GM18868 (cell line): Measurements from ENCODE around the gene ARFIP2.
A peak's percentile ranks its signal among the peaks of the same experiment; 100 is the strongest.

ENCODE experiments used
- ATAC-seq: cut with Tn5 transposase; IDR thresholded peaks from one replicate; pipeline ENCODE4 v1.9.1; 2021; ENCODE audit warnings: mild to moderate bottlenecking, moderate library complexity; ENCODE audit not compliant: unreplicated experiment

ARFIP2 gene

DNA sequence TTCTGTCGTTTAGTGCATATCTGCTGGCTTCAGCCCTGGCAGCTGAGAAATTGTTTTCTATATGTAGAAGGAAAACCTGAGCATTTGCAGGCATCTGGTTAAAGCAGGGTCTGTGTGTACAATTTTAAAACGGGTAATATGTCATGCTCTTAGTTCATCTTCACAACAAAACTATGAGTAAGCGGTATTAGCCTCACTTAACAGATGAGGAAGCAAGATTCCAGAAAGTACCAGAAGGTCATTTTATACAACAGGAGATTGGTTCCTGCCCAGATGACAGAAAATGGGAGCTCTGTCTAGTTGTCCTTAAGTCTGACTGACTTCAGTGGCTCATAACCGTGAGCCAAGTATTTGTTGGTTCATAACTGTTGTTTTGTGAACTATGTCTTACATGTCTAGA lies 1.3 kb upstream of the ARFIP2 start:
- no peak for ATAC-seq

DNA sequence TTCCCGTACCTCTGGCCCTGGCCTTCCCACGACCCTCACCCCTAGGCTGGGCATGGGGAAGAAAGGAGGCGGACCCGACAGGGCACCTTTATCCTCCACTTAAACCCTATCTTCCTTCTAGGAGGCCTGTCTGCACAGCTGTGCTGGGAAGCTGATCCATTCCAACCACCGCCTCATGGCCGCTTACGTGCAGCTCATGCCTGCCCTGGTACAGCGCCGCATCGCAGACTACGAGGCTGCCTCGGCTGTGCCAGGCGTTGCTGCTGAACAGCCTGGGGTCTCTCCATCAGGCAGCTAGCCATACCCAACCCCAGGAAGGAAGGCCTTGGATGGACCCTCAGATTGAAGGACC lies 769 bp upstream of the ARFIP2 start:
- peak; percentile 4 for ATAC-seq

DNA sequence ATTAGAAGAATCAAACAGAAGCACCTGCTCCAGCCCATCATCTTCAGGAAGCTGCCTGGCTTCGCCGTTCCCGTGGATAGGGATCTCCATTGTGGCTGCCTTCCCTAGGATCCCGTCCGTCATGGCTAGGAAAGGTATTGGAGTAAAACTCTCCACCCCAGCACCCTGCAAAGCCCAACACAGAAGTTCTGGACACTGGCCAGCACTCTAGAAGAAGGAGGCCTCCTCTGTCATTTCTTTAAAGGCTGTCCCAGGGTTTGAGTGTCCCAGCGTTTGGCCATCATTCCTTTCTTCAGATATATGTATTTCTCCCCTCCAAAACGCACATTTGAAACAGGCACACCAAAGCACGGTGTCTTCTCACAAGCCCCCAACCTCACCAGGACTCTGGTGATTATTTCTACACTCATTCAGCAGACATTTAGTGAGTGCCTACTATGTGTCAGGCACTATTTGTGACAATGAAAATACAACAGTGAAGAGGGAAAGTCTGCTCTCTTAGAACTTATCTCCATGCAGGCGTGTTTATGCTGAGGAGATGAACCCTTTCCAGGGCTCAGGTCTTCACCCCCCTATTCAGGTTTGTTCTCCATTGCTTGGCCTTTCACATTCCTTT lies 724 bp downstream of the ARFIP2 start:
- no peak for ATAC-seq

DNA sequence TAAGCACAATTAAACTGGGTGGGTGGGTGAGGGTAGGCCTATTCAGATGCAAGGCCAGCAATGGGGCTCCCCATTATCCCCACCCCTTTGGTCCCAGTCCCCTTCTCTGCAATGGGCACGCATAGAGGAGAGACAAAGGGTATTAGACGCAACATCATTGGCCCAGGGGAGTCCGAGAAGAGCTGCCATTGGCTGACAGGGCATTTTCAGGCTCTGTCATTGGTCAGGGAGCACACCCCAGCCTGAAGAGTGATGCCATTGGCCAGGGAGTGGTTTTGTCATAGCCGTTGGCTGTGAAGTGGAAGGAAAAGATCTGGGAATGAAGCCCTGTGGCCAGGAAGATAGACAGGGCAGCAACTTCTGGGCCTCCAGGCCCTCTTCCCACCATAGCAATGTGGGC lies 4.6 kb downstream of the ARFIP2 start:
- ATAC-seq = no peak

DNA sequence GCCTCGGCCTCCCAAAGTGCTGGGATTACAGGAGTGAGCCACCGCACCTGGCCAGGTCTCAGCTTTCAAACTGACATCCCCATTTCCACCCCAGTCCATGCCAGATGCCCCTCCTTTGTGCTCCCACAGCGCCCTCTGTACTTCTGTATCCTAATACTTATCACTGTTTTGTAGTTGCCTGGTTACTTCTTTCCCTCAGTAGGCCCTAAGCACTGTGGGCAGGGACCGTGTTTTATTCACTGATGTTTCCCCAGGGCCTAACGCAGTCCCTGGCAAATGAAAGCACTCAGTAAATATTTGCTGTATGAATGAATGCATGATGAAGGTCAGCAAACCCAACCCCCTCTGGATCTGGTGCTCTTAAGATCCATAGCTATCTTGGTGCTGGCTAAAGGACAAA lies 5.2 kb downstream of the ARFIP2 start:
- no peak for ATAC-seq

DNA sequence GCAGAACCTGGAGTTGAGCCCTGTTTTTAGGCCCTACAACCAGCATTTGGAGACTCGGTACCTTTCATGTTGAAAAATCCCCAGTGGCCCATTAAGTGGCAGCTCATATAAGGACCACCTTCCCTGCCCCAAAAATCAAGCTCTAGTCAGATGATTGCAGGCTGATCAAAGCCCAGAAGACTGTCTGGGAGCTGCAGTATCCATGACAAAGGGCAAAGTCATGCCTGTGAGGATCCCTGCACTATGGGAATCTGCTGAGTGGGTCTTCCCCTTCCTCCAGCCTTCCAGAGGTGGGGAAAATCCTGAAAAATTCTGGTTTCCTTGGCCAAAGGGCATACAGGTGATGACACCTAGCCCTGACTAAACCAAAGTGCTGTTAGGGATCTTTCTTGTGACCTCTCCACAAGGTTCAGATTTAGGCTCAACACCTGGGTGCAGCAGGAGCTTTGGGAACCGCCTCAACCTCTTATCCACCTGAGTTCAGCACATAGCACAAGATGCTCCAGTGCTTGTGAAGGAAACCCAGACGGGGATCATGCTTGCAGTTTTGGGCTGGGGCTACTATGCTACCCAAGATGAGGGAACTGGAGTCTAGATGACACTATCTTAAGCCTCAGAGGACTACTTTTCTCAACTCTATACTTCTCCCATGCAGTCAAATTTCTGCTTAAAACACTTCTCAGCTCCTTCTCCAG lies 6.2 kb downstream of the ARFIP2 start:
- no peak for ATAC-seq

DNA sequence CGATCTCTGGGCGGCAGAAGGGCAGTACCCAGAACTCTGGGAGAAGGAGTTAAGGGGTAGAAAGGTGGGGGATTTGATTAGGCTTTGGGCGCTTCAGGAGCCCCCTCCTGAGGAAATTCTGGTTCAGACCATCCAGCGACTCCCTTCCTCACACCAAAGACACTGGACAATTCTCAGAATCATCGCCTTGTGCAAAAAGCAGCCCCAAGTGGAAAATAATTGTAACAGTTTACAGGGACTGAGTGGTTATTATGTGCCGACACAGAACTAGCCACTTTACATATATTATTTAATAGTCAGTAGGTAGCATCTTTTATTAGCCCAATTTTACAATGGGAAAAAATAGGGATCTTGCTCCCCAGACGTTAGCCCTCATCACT lies 6.7 kb downstream of the ARFIP2 start:
- ATAC-seq = peak; percentile 6

DNA sequence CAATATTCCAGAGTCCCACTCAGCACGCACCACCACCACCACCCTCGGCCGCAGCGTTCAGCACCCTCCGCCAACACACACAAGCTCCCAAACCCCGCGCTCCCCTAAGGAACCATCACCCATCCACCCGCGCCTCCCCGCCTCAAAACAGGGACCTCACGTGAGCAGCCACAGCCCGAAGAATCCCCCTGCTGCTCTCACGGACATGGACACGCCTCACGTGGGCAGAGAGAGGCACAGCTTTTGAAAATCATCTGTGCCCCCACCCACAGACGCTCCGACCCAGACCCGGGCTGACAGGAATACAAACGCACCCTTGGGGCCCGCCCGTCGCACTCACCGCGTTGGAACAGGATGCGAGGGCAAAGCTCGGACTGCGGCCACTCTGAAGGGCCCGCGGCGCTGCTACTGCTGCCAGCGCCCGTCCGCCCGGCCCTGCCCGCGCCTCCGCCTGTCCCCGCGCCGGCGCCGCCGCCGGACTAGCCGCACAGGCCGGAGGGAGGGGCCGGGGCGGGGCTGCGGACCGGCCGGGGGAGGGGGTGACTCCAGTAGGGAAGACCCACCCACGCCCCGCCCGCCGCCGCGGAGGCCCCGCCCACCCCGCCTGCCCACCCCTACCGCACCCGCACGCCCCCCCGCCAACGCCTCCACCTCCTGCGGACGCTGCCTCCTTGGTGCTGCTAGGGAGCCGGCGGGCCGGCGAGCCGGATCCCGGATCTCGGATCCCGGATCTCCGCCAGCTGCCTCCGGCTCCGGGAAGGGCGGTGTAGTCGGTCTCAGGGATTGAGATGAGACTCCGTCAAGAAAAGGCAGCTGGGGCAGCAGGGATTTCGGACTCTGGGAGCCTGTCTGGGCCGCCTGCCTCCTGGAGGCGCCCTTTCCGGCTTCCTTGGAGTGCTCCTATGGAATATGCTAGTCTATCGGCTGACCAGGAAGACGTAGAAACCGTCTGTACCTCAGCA lies 7.4 kb downstream of the ARFIP2 start, which contains the start of gene TRIM3:
TSS of gene TRIM3 (minus strand) at position 491 of the 962 bp plus-strand sequence. CDS start 8,246 bp downstream, outside the sequence.
- peak; percentile 58 for ATAC-seq

DNA sequence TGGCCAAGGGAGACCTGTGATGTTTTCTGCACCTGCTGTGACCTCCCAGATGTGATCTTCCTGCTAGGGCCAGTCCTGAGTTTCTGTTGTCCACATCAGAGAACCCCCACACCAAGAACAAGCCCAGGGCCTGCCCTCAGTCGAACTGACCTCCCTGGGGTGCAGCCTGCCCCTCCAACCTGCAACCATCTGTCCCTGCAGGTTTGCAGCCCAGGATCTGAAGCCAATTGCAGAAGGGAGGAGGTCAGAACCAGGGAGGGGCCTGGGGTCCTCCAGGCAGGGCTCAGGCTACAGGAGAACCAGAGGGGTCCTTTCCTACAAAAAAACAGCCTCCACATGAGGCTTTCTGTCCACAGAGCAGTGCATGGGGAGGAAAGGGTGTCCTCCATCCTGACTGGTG lies 8.2 kb downstream of the ARFIP2 start:
- no peak for ATAC-seq

DNA sequence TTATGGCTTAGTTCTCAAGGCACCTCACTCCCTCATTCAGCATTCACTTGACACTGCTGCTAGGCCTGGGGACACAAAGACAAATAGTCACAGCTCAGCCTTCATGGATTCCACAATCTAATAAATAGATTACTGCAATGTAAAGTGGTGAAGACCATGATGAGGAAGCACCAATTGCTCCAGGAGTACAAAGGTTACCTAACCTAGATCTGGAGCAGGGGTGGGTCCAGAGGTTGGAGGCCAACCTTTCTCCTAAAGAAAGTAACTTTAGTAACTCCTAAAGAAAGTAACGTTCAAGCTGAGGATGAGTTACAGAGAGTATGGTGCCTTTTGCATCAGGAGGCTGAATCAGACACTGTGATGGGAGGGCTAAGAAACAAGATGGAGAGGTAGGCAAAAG lies 11.5 kb downstream of the ARFIP2 start:
- no peak for ATAC-seq

DNA sequence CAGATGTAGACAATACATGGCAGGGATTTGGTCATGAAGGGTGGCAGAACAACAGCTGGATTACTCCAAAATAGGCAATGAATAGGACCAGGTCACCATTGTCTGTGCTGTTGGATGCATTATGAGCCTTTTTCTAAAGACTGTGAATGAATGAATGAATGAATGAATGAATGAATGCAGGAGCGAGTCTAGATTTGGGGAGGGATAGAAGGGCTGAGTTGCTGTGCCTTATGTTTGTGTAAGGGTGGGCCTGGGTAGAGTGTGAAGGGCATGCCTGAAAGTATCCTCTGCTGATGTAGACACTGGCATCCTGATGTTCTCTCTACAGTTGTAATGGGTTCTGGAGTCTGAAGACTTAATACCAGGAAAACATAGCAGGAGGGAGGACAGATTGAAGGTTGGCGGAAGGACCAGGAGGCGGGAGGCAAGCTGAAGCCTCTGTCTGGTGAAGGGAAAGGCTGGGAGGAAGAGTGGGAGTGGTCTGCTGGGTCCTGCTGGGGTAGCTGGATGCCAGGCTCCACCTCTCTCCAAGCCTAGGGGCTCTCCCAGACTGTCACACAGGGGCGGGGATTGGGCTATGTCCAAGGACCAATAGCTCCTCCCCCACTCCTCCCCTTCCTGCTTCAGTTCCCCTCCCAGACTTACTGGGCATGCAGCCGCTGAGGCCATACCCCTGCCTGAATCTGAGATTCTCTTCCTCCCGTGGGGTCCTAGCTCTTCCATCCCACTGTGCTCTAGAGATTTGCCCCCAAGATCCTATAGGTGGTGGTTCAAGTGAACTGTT lies 12.2 kb downstream of the ARFIP2 start:
- peak; percentile 84 for ATAC-seq

DNA sequence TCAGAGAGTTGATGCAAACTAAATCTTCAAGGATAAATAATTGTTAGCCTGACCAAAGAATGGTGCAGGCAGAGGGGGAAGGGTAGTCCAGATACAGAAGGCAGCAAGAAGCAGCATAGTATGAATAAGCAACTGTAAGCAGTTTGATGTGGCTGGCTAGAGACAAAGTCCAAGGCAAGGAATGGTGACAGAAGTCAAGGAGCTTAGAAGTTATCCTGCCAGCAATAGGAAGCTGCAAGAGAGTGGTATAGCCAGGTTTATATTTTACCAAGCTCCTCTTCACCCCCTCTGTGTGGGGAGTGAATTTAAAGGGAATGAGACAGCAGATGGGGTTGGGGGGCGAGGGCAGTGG lies 22.1 kb downstream of the ARFIP2 start:
- ATAC-seq = no peak

DNA sequence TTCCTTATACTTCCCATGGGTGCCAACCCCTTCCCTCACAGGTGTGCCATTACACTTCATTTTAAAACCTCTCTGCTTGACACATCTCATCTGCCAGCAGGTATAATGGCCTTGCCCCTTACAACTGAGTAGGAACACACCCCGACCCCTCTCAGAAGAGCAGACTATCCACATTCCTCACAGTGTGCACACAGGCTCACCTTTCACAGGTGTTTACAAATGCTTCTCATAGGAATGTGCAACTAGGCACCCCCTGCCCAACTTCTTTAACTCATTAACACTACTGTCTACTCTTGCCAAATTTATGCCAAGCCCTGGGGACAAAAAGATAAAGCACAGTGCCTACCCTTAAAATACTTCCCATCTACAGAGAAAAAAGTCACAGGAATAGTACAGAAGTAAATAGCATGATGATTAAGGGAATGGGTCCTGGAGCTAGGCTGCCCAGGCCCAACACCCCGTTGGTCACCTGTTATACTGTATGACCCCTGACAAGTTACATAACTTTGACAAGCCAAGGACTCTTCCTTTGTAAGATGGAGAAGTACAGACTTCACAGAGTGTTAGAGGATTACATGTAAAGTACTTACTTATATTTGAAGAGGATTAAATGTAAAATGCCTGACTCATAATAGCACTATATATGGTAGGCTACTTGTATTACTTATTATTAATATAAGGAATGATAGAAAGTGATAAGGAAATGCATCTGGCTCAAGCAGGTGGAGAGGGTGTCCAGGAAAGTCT lies 22.6 kb downstream of the ARFIP2 start:
- no peak for ATAC-seq

DNA sequence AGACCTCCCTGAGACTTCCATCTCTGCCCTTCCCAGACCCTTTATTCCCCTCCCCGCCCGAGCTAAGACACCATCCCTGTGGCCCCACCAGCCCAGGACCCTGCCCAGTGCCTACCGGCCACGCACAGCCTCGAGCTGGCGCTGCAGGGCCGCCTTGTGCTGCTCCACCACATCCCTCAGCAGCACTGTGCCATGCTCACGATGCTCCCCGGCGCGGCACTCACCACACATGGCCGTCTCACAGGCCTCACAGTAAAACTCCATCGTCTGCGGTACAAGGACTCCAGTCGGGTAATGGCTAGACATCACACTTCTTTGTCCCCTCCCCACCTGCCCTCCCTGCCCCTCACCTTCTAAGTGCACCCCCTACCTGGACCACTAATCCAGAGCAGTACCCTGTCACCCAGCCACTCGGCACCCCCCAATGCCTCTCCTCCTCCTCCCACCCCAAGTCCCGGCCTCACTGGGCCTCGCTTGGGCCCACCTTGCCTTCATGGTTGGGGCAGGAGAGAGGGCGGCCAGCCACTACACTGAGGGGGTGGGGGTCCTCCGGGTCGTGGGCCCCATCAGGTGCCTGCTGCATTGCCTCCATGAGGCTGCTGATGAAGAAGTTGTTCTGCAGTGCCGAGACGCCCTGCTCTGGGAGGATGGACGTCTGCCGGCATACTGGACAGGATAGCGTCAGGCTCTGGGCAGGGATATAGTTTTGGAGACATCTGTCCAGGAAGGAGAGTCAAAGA lies 23.4 kb downstream of the ARFIP2 start:
- ATAC-seq = no peak

DNA sequence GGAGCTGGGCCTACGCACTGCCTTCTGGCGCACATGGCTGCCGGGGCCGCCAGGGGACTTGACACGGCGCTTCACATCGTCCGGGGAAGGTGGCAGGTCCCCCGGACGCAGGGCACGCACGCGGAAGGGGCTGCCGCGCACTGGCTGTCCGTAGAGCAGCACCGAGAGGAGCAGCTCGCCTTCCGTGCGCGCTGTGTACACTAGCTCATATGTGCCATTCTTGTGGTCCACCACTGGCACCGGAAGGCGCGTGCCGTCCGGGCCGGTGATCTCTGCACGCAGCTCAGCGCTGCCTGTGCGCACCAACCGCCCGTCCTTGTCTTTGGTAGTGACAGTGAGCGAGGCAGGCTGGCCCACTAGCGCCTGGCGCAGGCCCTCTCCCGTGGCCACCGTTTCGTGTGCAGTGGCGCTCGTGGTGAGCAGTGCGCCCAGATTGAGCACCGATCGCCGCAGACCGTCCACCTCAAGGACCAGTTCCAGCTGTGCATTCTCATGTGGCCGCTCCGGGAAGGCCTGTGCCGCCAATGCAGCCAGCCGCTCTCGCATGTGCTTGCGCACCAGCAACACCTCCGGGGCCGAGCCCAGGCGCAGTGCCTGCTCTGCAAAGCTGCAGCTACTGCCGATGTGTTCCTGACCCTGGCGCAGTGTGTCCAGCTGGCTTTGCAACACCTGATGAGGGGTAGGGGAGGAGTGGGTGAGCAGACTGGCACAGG lies 24.6 kb downstream of the ARFIP2 start:
- no peak for ATAC-seq

DNA sequence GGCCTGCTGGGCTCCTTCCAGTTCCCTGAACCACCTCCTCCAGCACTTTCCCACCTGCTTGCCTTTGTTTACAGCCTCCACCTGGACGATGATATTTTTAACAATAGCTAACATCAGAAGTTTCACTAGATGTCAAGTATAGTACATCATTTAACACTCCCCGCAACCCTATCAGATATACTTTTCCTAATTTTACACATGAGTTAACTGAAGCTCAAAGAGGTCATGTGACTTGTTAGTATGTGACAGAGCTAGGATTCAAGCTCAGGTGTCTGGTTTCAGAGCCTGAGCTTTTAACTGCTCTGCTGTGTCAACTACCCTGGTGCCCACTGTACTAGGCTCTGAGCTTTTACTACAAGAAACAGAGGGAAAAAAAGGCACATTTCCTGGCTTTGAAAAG lies 26.1 kb downstream of the ARFIP2 start:
- no peak for ATAC-seq

DNA sequence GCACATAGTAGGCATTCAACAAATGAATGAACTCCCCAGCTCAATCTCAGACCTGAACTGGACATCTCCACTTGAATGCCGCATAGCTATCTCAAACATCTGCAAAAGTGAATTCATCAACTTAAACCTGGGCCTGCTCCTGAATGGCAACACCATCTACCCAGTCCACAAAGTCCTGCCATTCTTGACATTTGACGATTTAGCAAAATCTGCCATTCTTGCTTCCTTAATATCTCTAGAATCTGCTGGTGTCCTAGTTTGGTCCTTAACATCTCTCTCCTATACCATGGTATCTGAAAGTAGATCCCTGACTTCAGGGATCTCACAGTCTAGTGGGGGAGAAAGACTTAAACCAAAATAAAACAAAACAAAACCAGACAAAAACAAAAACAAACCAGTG lies 28.0 kb downstream of the ARFIP2 start:
- no peak for ATAC-seq

DNA sequence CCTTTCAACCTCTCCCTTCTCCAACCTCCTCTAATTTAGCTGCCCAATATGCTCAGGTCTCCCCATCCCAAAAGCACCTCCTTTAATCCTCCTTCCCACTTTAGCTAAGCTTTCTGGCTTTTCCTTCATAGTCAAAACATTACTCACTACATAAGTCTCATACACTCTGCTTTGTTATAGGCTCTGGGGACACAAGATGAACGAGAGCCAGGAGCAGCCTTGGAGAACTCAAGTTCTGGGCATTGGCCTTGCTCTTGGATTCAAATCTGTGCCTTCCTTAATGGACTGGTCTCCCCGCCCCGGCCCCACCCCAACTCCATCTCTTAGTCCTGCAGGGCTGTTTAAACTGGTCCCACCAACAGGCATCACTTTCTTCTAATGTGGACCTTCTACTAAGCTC lies 28.9 kb downstream of the ARFIP2 start:
- ATAC-seq = no peak

DNA sequence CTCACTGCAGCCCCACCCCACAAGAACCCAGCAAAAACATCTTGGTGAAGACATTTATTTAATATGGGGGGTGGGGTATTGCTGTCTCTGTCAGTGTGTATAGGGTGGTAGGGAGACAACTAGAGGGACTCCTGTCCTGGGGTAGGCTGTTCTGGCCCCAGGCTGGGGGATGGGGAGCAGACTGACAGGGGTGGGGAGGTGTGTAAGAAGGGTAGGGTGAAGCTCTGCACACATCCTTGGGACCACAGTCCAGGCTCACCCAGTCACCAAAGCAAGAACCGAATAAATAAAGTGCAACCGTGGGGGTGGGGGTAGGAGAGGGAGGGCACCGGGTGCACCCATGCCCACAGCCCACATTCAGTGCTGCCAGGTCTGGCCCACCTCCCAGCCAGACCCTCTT lies 32.6 kb downstream of the ARFIP2 start:
- no peak for ATAC-seq
